Suprapubic skin (tissue), 3 donors: ENCODE results near the gene DNAH3.

Experiments
- POLR2A ChIP-seq, 2 donors: fragments of 450-650 bp; IDR thresholded peaks; one replicate each; pipeline ENCODE4 v1.6.1; 2017; ENCODE audit warnings: antibody characterized with exemption in 2 of 2, mild to moderate bottlenecking in 2 of 2, moderate library complexity in 2 of 2
- TF ChIP-seq, protein P1 (sequence below), 2 donors: fragments of 200-600 bp in 1 of 2; fragments of 450-650 bp in 1 of 2; sonication (generic) in 1 of 2; IDR thresholded peaks; one replicate each; pipeline ENCODE4 v1.5.1; 2016 to 2019; ENCODE audit warnings: antibody characterized with exemption in 2 of 2, mild to moderate bottlenecking in 1 of 2, moderate library complexity in 1 of 2

DNA sequence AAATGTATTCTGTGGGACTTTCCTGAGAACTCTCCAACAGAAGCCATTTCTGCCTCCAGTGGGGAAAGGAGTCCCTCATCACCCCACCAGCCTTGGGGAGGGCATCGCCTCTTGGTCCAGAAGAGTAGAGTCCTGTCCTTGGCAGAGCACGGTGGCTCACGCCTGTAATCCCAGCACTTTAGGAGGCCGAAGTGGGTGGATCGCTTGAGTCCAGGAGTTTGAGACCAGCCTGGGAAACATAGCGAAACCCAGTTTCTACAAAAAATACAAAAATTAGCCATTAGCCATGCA, 209.1 kb downstream of the DNAH3 start:
- TF ChIP-seq, protein P1, sequence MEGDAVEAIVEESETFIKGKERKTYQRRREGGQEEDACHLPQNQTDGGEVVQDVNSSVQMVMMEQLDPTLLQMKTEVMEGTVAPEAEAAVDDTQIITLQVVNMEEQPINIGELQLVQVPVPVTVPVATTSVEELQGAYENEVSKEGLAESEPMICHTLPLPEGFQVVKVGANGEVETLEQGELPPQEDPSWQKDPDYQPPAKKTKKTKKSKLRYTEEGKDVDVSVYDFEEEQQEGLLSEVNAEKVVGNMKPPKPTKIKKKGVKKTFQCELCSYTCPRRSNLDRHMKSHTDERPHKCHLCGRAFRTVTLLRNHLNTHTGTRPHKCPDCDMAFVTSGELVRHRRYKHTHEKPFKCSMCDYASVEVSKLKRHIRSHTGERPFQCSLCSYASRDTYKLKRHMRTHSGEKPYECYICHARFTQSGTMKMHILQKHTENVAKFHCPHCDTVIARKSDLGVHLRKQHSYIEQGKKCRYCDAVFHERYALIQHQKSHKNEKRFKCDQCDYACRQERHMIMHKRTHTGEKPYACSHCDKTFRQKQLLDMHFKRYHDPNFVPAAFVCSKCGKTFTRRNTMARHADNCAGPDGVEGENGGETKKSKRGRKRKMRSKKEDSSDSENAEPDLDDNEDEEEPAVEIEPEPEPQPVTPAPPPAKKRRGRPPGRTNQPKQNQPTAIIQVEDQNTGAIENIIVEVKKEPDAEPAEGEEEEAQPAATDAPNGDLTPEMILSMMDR (IDR thresholded peaks at IDR 0.05), result no peak
- no peak for TF ChIP-seq POLR2A (IDR thresholded peaks at IDR 0.05)
